ENCODE data around the gene TNK1. TPM values are rescaled to one million over a fixed set of nuclear protein-coding genes. Genes with fewer than 3 reads are reported as not detected.
A peak's percentile ranks its signal among the peaks of the same experiment; 100 is the strongest.

The TNK1 gene
- polyA plus RNA-seq, 1 of the 3 experiments (the other 2 are of a cell fraction) = 0.64 TPM

GRCh38 chr17:7348478-7349242 lies 32.2 kb upstream of the TNK1 start:
- H3K36me3 ChIP-seq (replicated peaks in 1 of 2; ENCODE audit: control insufficient read depth in 1 of 2, insufficient read depth in 2 of 2, low read length in 1 of 2) = no peaks in the 10 kb centered on the region
- H3K27ac ChIP-seq (ENCODE audit: low read depth in 2 of 2, low read length in 1 of 2) = no peak overlapping the region
- WGBS (ENCODE audit: low lambda C conversion rate) = 86% methylated on average over 19 of the region's 19 CpGs
- no peaks in the 10 kb centered on the region for H3K9me3 ChIP-seq
- peaks cover 15 to 27% of the 10 kb centered on the region in 2 experiments; a peak in 2 of 4 replicates for H3K4me1 ChIP-seq (ENCODE audit: control insufficient read depth in 1 of 2, insufficient read depth in 2 of 2, low read depth in 1 of 2, low read length in 1 of 2)
- H3F3A ChIP-seq (replicated peaks; ENCODE audit: insufficient read depth) = peaks cover 18% of the 10 kb centered on the region
- no peaks in the 10 kb centered on the region for H3K9me2 ChIP-seq
- no peaks in the 10 kb centered on the region; the same call in 1 of the 2 replicates for H4K20me1 ChIP-seq (ENCODE audit: insufficient read depth)
- no peak for DNase-seq
- POLR2A ChIA-PET = no interaction called here
- no peak overlapping the region for H2AFZ ChIP-seq (ENCODE audit: low read depth)
- peak overlapping the region; percentile 100; the same call in 1 of the 2 replicates for H3K4me2 ChIP-seq
- CTCF ChIA-PET = interaction anchor here (0.8 to 4.8 kb wide), 13 partner anchors 7 to 303 kb away, joined by 3 to 25 read pairs (median 4); partner anchors contain the start of genes ACAP1, NEURL4, SENP3 and SLC2A4
- H3K4me3 ChIP-seq (ENCODE audit: low read depth in 2 of 2, low read length in 1 of 2) = no peak overlapping the region
- no peak overlapping the region for H3K9ac ChIP-seq
- peaks cover 28% of the 10 kb centered on the region for H3K79me2 ChIP-seq (ENCODE audit: insufficient read depth)
- TF ChIP-seq IRF3 (IDR thresholded peaks at IDR 0.05; ENCODE audit: low read depth, low read length) = no peak
- no peak for TF ChIP-seq ZBTB33 (IDR thresholded peaks at IDR 0.05; ENCODE audit: borderline replicate concordance, low read depth)
- TF ChIP-seq, protein P1, sequence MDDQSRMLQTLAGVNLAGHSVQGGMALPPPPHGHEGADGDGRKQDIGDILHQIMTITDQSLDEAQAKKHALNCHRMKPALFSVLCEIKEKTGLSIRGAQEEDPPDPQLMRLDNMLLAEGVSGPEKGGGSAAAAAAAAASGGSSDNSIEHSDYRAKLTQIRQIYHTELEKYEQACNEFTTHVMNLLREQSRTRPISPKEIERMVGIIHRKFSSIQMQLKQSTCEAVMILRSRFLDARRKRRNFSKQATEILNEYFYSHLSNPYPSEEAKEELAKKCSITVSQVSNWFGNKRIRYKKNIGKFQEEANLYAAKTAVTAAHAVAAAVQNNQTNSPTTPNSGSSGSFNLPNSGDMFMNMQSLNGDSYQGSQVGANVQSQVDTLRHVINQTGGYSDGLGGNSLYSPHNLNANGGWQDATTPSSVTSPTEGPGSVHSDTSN (IDR thresholded peaks at IDR 0.05) = no peak
- TF ChIP-seq EP300 (IDR thresholded peaks at IDR 0.05; ENCODE audit: borderline replicate concordance in 1 of 2, low read depth in 1 of 2, low read length in 1 of 2) = no peak
- no peak for TF ChIP-seq RFX5 (IDR thresholded peaks at IDR 0.05; ENCODE audit: low read length)
- no peak for TF ChIP-seq ELF1 (IDR thresholded peaks at IDR 0.05)
- TF ChIP-seq RXRA (IDR thresholded peaks at IDR 0.05; ENCODE audit: borderline replicate concordance, low read depth) = no peak
- TF ChIP-seq NFIC (IDR thresholded peaks at IDR 0.05; ENCODE audit: borderline replicate concordance) = no peak
- TF ChIP-seq, protein P2, sequence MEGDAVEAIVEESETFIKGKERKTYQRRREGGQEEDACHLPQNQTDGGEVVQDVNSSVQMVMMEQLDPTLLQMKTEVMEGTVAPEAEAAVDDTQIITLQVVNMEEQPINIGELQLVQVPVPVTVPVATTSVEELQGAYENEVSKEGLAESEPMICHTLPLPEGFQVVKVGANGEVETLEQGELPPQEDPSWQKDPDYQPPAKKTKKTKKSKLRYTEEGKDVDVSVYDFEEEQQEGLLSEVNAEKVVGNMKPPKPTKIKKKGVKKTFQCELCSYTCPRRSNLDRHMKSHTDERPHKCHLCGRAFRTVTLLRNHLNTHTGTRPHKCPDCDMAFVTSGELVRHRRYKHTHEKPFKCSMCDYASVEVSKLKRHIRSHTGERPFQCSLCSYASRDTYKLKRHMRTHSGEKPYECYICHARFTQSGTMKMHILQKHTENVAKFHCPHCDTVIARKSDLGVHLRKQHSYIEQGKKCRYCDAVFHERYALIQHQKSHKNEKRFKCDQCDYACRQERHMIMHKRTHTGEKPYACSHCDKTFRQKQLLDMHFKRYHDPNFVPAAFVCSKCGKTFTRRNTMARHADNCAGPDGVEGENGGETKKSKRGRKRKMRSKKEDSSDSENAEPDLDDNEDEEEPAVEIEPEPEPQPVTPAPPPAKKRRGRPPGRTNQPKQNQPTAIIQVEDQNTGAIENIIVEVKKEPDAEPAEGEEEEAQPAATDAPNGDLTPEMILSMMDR (IDR thresholded peaks at IDR 0.05) = no peak
- TF ChIP-seq NRF1 (IDR thresholded peaks at IDR 0.05; ENCODE audit: low read depth, low read length) = no peak
- TF ChIP-seq, protein P3, sequence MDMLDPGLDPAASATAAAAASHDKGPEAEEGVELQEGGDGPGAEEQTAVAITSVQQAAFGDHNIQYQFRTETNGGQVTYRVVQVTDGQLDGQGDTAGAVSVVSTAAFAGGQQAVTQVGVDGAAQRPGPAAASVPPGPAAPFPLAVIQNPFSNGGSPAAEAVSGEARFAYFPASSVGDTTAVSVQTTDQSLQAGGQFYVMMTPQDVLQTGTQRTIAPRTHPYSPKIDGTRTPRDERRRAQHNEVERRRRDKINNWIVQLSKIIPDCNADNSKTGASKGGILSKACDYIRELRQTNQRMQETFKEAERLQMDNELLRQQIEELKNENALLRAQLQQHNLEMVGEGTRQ (IDR thresholded peaks at IDR 0.05; ENCODE audit: borderline replicate concordance, low read depth, low read length) = no peak
- no peak for TF ChIP-seq RCOR1 (IDR thresholded peaks at IDR 0.05; ENCODE audit: low read length)
- TF ChIP-seq, protein P4, sequence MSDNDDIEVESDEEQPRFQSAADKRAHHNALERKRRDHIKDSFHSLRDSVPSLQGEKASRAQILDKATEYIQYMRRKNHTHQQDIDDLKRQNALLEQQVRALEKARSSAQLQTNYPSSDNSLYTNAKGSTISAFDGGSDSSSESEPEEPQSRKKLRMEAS (IDR thresholded peaks at IDR 0.05; ENCODE audit: low read depth) = no peak
- TF ChIP-seq TEAD4 (IDR thresholded peaks at IDR 0.05; ENCODE audit: borderline replicate concordance, insufficient read depth) = no peak
- TF ChIP-seq EZH2phosphoT487 (IDR thresholded peaks at IDR 0.05; ENCODE audit: borderline replicate concordance, low read depth) = no peak
- TF ChIP-seq MEF2A (IDR thresholded peaks at IDR 0.05; ENCODE audit: borderline replicate concordance, low read depth) = no peak
- TF ChIP-seq MXI1 (IDR thresholded peaks at IDR 0.05; ENCODE audit: low read depth, low read length) = no peak
- no peak for TF ChIP-seq GABPA (IDR thresholded peaks at IDR 0.05; ENCODE audit: low read depth)
- TF ChIP-seq JUND (IDR thresholded peaks at IDR 0.05) = no peak
- H3K27me3 ChIP-seq (ENCODE audit: insufficient read depth) = peaks cover 2% of the 10 kb centered on the region; the same call in 1 of the 2 replicates
